HCT116 (cell line): ENCODE measurements around the gene TTC21B. TPM values are rescaled to one million over a fixed set of nuclear protein-coding genes. Genes with fewer than 3 reads are reported as not detected.

Source experiments
- ATAC-seq: fragments of 200-7000 bp; cut with Tn5 transposase; 2 replicates; pipeline ENCODE4 v1.9.1; 2020; ENCODE audit warnings: mild to moderate bottlenecking, moderate library complexity
- BruUV-seq: library from RNA; stranded (reverse); fragments of 400-500 nt; replicated peaks from 2 replicates; lab custom pipeline; 2021; lab: Mats Ljungman, UMichigan
- CTCF ChIA-PET: fragments of 300-600 bp; sonication (Branson Sonifier 250); formaldehyde crosslinking; loops from one replicate; lab custom pipeline; 2021; ENCODE audit warnings: antibody characterized with exemption; lab: Charles Lee
- POLR2A ChIA-PET: fragments of 300-600, 350-600 bp; sonication (Branson Sonifier 250); formaldehyde crosslinking; loops from one replicate; lab custom pipeline; 2021; ENCODE audit warnings: antibody characterized with exemption; lab: Charles Lee
- RAD21 ChIA-PET, 2 experiments: fragments of 300-600 bp; sonication (Branson Sonifier 250); formaldehyde crosslinking; loops; one replicate each; lab custom pipeline; 2023; ENCODE audit warnings: low total read pairs in 2 of 2; ENCODE audit not compliant: uncharacterized antibody in 2 of 2, unreplicated experiment in 2 of 2, low non-redundant PET in 1 of 2; lab: Charles Lee
- DNase-seq: peaks from one replicate; pipeline ENCODE4 v3.0.0-alpha.2; 2010; ENCODE audit warnings: low read depth, low spot score
- H2AFZ ChIP-seq: fragments of 200-600 bp; shearing (Covaris generic), sonication (generic); 2 replicates; pipeline ENCODE4 v1.6.1; 2017; ENCODE audit warnings: low read depth, mixed run types, mixed read lengths, antibody characterized with exemption, low read length; ENCODE audit not compliant: poor library complexity, severe bottlenecking
- H3K27ac ChIP-seq: 2 replicates; pipeline ENCODE4 v1.5.1; 2012; ENCODE audit warnings: low read depth, low read length
- H3K27me3 ChIP-seq: fragments of 200-600 bp; sonication (generic); 2 replicates; pipeline ENCODE4 v1.6.1; 2016; ENCODE audit warnings: mixed run types, low read length, mixed read lengths; ENCODE audit not compliant: insufficient read depth
- H3K36me3 ChIP-seq, 2 experiments: fragments of 200-500 bp in 1 of 2; fragments of 200-600 bp in 1 of 2; sonication (Bioruptor generic) in 1 of 2; sonication (generic) in 1 of 2; 2 replicates each; pipeline versions ENCODE4 v1.5.1 to v1.6.1; 2014 to 2016; ENCODE audit warnings: low read length in 2 of 2, inconsistent platforms in 1 of 2, mixed read lengths in 1 of 2, mixed run types in 1 of 2; ENCODE audit not compliant: insufficient read depth in 2 of 2, control insufficient read depth in 1 of 2
- H3K4me1 ChIP-seq, 2 experiments: fragments of 200-600 bp in 1 of 2; sonication (generic) in 1 of 2; 2 replicates each; pipeline versions ENCODE4 v1.5.1 to v1.6.1; 2012 to 2017; ENCODE audit warnings: low read length in 2 of 2, inconsistent platforms in 1 of 2, mild to moderate bottlenecking in 1 of 2, mixed read lengths in 1 of 2, mixed run types in 1 of 2, moderate library complexity in 1 of 2; ENCODE audit not compliant: insufficient read depth in 2 of 2, control insufficient read depth in 1 of 2
- H3K4me2 ChIP-seq: fragments of 200-600 bp; sonication (generic); 2 replicates; pipeline ENCODE4 v1.6.1; 2017; ENCODE audit warnings: mixed run types, low read length, mixed read lengths
- H3K4me3 ChIP-seq, 2 experiments: fragments of 200-600 bp in 1 of 2; sonication (generic) in 1 of 2; replicated peaks in 1 of 2; 2 replicates each; pipeline ENCODE4 v1.5.1; 2011 to 2016; ENCODE audit warnings: low read length in 2 of 2, control low read depth in 1 of 2, low read depth in 1 of 2, mild to moderate bottlenecking in 1 of 2, mixed read lengths in 1 of 2, mixed run types in 1 of 2
- H3K79me2 ChIP-seq: fragments of 200-600 bp; sonication (generic); 2 replicates; pipeline ENCODE4 v1.6.1; 2017; ENCODE audit warnings: mild to moderate bottlenecking, mixed run types, low read length, moderate library complexity, mixed read lengths; ENCODE audit not compliant: insufficient read depth
- H3K9ac ChIP-seq: fragments of 200-600 bp; sonication (generic); 2 replicates; pipeline ENCODE4 v1.6.1; 2016; ENCODE audit warnings: low read length, mixed read lengths
- H3K9me2 ChIP-seq: fragments of 200-600 bp; sonication (generic), shearing (Covaris generic); 2 replicates; pipeline ENCODE4 v1.6.1; 2017; ENCODE audit warnings: mixed run types, mild to moderate bottlenecking, moderate library complexity; ENCODE audit not compliant: insufficient read depth
- H3K9me3 ChIP-seq, 2 experiments: fragments of 200-500 bp in 1 of 2; fragments of 200-600 bp in 1 of 2; sonication (Bioruptor generic) in 1 of 2; sonication (generic) in 1 of 2; 2 replicates each; pipeline ENCODE4 v1.6.1; 2014 to 2017; ENCODE audit warnings: low read length in 2 of 2, mixed read lengths in 2 of 2, inconsistent platforms in 1 of 2, low read depth in 1 of 2, mild to moderate bottlenecking in 1 of 2, mixed run types in 1 of 2, moderate library complexity in 1 of 2; ENCODE audit not compliant: control insufficient read depth in 1 of 2, insufficient read depth in 1 of 2
- H4K20me1 ChIP-seq: fragments of 200-600 bp; sonication (generic), shearing (Covaris generic); 2 replicates; pipeline ENCODE4 v1.6.1; 2017; ENCODE audit warnings: mixed run types, mild to moderate bottlenecking, moderate library complexity; ENCODE audit not compliant: insufficient read depth
- ATF3 ChIP-seq: IDR thresholded peaks from 2 replicates; pipeline ENCODE4 v1.6.1; 2012
- CEBPB ChIP-seq: IDR thresholded peaks from 2 replicates; pipeline ENCODE4 v1.6.1; 2012; ENCODE audit warnings: low read depth
- CTCF ChIP-seq, 3 experiments: fragments of 200-600 bp in 1 of 3; sonication (generic) in 1 of 3; IDR thresholded peaks in 2 of 3; conservative IDR thresholded peaks in 1 of 3; 2 replicates each; pipeline ENCODE4 v1.5.1; 2012 to 2017; ENCODE audit warnings: low read depth in 2 of 3, low read length in 2 of 3, antibody characterized with exemption in 1 of 3, borderline replicate concordance in 1 of 3, control low read depth in 1 of 3, mild to moderate bottlenecking in 1 of 3, mixed read lengths in 1 of 3, mixed run types in 1 of 3, moderate library complexity in 1 of 3; ENCODE audit not compliant: insufficient read depth in 1 of 3
- MAX ChIP-seq: IDR thresholded peaks from 2 replicates; pipeline ENCODE4 v1.6.1; 2012
- POLR2AphosphoS5 ChIP-seq: IDR thresholded peaks from 2 replicates; pipeline ENCODE4 v1.6.1; 2011; ENCODE audit warnings: mild to moderate bottlenecking, low read depth, low read length, moderate library complexity
- RAD21 ChIP-seq: IDR thresholded peaks from 2 replicates; pipeline ENCODE4 v1.6.1; 2012; ENCODE audit warnings: low read depth, mild to moderate bottlenecking
- SIN3A ChIP-seq: IDR thresholded peaks from 2 replicates; pipeline ENCODE4 v1.6.1; 2012; ENCODE audit warnings: low read depth
- TCF7L2 ChIP-seq: IDR thresholded peaks from 2 replicates; pipeline ENCODE4 v1.7.0; 2011; ENCODE audit warnings: borderline replicate concordance, inconsistent platforms; ENCODE audit not compliant: insufficient read depth, insufficient read length; ENCODE audit errors: extremely low read depth
- intact Hi-C: fragments of 100-400 bp; cut with micrococcal nuclease; formaldehyde crosslinking; loops from 2 replicates; pipeline ENCODE4 v1.10.0; 2022
- total RNA-seq: library from RNA; stranded (reverse); gene quantifications from one replicate; pipeline ENCODE4 v1.2.1, GENCODE V29; 2021; ENCODE audit not compliant: unreplicated experiment

TTC21B gene
- total RNA-seq, 1 experiment from 2014 or later = 12.2 TPM

GRCh38 chr2:165833156-165833555 is 120.4 kb downstream of the TTC21B start:
- H3K4me3 ChIP-seq = no peak overlapping the region
- no peaks in the 10 kb centered on the region for H4K20me1 ChIP-seq
- intact Hi-C loops = no loop called here
- no TSS peak for BruUV-seq
- H3K9ac ChIP-seq = no peak overlapping the region
- no peaks in the 10 kb centered on the region for H3K9me3 ChIP-seq
- no peak overlapping the region for H3K4me2 ChIP-seq
- H2AFZ ChIP-seq = no peak overlapping the region
- no peak for DNase-seq
- H3K79me2 ChIP-seq = no peaks in the 10 kb centered on the region
- ChIA-PET POLR2A (no interaction called here), CTCF (no interaction called here)
- H3K4me1 ChIP-seq = peaks cover 0 to 4% of the 10 kb centered on the region in 2 experiments; a peak in 2 of 4 replicates
- TF ChIP-seq ATF3 = no peak
- no peak for TF ChIP-seq MAX
- no peak for TF ChIP-seq POLR2AphosphoS5
- TF ChIP-seq RAD21 = no peak
- TF ChIP-seq SIN3A = no peak
- TF ChIP-seq, all 23 proteins: peak for 0
- no peak for ATAC-seq
- Histone ChIP-seq H3K9me2 (no peaks in the 10 kb centered on the region), H3K27ac (no peak overlapping the region), H3K36me3 (no peaks in the 10 kb centered on the region), H3K27me3 (no peaks in the 10 kb centered on the region)
- RAD21 ChIA-PET = no interaction called here

- Histone ChIP-seq H3K27ac (no peak overlapping the region), H3K4me1 (no peaks in the 10 kb centered on the region), H3K27me3 (no peaks in the 10 kb centered on the region), H3K9me2 (no peaks in the 10 kb centered on the region), H3K79me2 (no peaks in the 10 kb centered on the region), H3K36me3 (no peaks in the 10 kb centered on the region), H3K4me2 (no peak overlapping the region), H3K4me3 (no peak overlapping the region), H4K20me1 (no peaks in the 10 kb centered on the region), H3K9ac (no peak overlapping the region), H3K9me3 (no peaks in the 10 kb centered on the region), H2AFZ (no peak overlapping the region)
- ChIA-PET RAD21 (no interaction called here), CTCF (no interaction called here), POLR2A (no interaction called here)
- BruUV-seq = no TSS peak
- no peak for DNase-seq
- TF ChIP-seq TCF7L2 (no peak), CEBPB (no peak), CTCF (IDR thresholded peaks at IDR 0.05 in 2 of 3, conservative IDR thresholded peaks at IDR 0.05 in 1 of 3; ENCODE audit: borderline replicate concordance in 1 of 3, insufficient read depth in 1 of 3, low read depth in 2 of 3, low read length in 2 of 3) (no peak), POLR2AphosphoS5 (no peak)
- intact Hi-C loops = no loop called here
- no peak for ATAC-seq
These were observed 125.7 kb downstream of the TTC21B start for GRCh38 chr2:165827921-165828276.
